ENCODE measurements around the gene ERVMER34-1.

ERVMER34-1 gene

GRCh38 chr4:52755426-52755825 lies 4.2 kb upstream of the ERVMER34-1 start:
- Histone ChIP-seq H3K9me3 (ENCODE audit: control insufficient read depth, low read length) (no peaks in the 10 kb centered on the region), H3K9ac (no peak overlapping the region), H3K27ac (no peak overlapping the region), H3K27me3 (ENCODE audit: control insufficient read depth, insufficient read depth, low read length) (no peaks in the 10 kb centered on the region), H3K4me1 (no peaks in the 10 kb centered on the region), H3K79me2 (no peaks in the 10 kb centered on the region), H3K36me3 (ENCODE audit: control insufficient read depth, insufficient read depth, low read length) (no peaks in the 10 kb centered on the region), H2AFZ (no peak overlapping the region), H3K4me3 (ENCODE audit: low read depth, low read length) (no peak overlapping the region), H3K4me2 (ENCODE audit: low read length) (no peak overlapping the region)
- no peak for TF ChIP-seq CTCF (IDR thresholded peaks at IDR 0.05)

- H2AFZ ChIP-seq, result no peak overlapping the region
- H3K27me3 ChIP-seq (ENCODE audit: control insufficient read depth, insufficient read depth, low read length), result no peaks in the 10 kb centered on the region
- no peaks in the 10 kb centered on the region for H3K9me3 ChIP-seq (ENCODE audit: control insufficient read depth, low read length)
- H3K79me2 ChIP-seq, result no peaks in the 10 kb centered on the region
- H3K27ac ChIP-seq, result no peak overlapping the region
- H3K4me3 ChIP-seq (ENCODE audit: low read depth, low read length), result no peak overlapping the region
- no peaks in the 10 kb centered on the region for H3K36me3 ChIP-seq (ENCODE audit: control insufficient read depth, insufficient read depth, low read length)
- no peak overlapping the region for H3K4me2 ChIP-seq (ENCODE audit: low read length)
- H3K4me1 ChIP-seq, result no peaks in the 10 kb centered on the region
- TF ChIP-seq CTCF (IDR thresholded peaks at IDR 0.05), result no peak
- no peak overlapping the region for H3K9ac ChIP-seq
Measured at GRCh38 chr4:52752936-52753335, 1.7 kb upstream of the ERVMER34-1 start.

GRCh38 chr4:52751487-52751911 lies 274 bp upstream of the ERVMER34-1 start:
- Histone ChIP-seq H3K9ac (no peak overlapping the region), H3K36me3 (ENCODE audit: control insufficient read depth, insufficient read depth, low read length) (no peaks in the 10 kb centered on the region), H3K27ac (no peak overlapping the region), H3K9me3 (ENCODE audit: control insufficient read depth, low read length) (no peaks in the 10 kb centered on the region), H3K4me3 (ENCODE audit: low read depth, low read length) (peak overlapping the region; percentile 41), H3K4me2 (ENCODE audit: low read length) (peak overlapping the region; percentile 83), H3K79me2 (no peaks in the 10 kb centered on the region), H3K4me1 (no peaks in the 10 kb centered on the region), H3K27me3 (ENCODE audit: control insufficient read depth, insufficient read depth, low read length) (no peaks in the 10 kb centered on the region), H2AFZ (peak overlapping the region; percentile 80)
- TF ChIP-seq CTCF (IDR thresholded peaks at IDR 0.05), result no peak

GRCh38 chr4:52750213-52750612 lies 1.0 kb downstream of the ERVMER34-1 start:
- H3K4me1 ChIP-seq, result no peaks in the 10 kb centered on the region
- no peak overlapping the region for H3K4me3 ChIP-seq (ENCODE audit: low read depth, low read length)
- H3K36me3 ChIP-seq (ENCODE audit: control insufficient read depth, insufficient read depth, low read length), result no peaks in the 10 kb centered on the region
- H3K79me2 ChIP-seq, result no peaks in the 10 kb centered on the region
- H3K27me3 ChIP-seq (ENCODE audit: control insufficient read depth, insufficient read depth, low read length), result no peaks in the 10 kb centered on the region
- no peak for TF ChIP-seq CTCF (IDR thresholded peaks at IDR 0.05)
- no peaks in the 10 kb centered on the region for H3K9me3 ChIP-seq (ENCODE audit: control insufficient read depth, low read length)
- no peak overlapping the region for H3K27ac ChIP-seq
- no peak overlapping the region for H3K4me2 ChIP-seq (ENCODE audit: low read length)
- no peak overlapping the region for H3K9ac ChIP-seq
- H2AFZ ChIP-seq, result no peak overlapping the region

GRCh38 chr4:52748432-52748831 lies 2.8 kb downstream of the ERVMER34-1 start:
- Histone ChIP-seq H3K9ac (no peak overlapping the region), H3K36me3 (ENCODE audit: control insufficient read depth, insufficient read depth, low read length) (no peaks in the 10 kb centered on the region), H3K27me3 (ENCODE audit: control insufficient read depth, insufficient read depth, low read length) (no peaks in the 10 kb centered on the region), H3K4me2 (ENCODE audit: low read length) (no peak overlapping the region), H3K79me2 (no peaks in the 10 kb centered on the region), H3K9me3 (ENCODE audit: control insufficient read depth, low read length) (no peaks in the 10 kb centered on the region), H3K4me3 (ENCODE audit: low read depth, low read length) (no peak overlapping the region), H3K4me1 (no peaks in the 10 kb centered on the region), H2AFZ (no peak overlapping the region), H3K27ac (no peak overlapping the region)
- TF ChIP-seq CTCF (IDR thresholded peaks at IDR 0.05), result no peak
